Rectal smooth muscle tissue (tissue), 1 donor: ENCODE results near the gene PRSS8.
"Not testable (repeated sequence)": the region's sequence is repeated elsewhere in the genome, so short reads cannot be mapped to it uniquely, and the experiment has no call there.

ENCODE experiments used
- H3K27ac ChIP-seq: one replicate; pipeline ENCODE4 v1.7.0; 2013; ENCODE audit warnings: low read depth, low read length, inconsistent platforms
- H3K27me3 ChIP-seq: one replicate; pipeline ENCODE4 v1.7.0; 2013; ENCODE audit warnings: low read length; ENCODE audit not compliant: control insufficient read depth, insufficient read depth
- H3K36me3 ChIP-seq: one replicate; pipeline ENCODE4 v1.7.0; 2013; ENCODE audit warnings: low read length; ENCODE audit not compliant: control insufficient read depth, insufficient read depth
- H3K4me1 ChIP-seq: one replicate; pipeline ENCODE4 v1.7.0; 2013; ENCODE audit warnings: low read length; ENCODE audit not compliant: control insufficient read depth, insufficient read depth
- H3K4me3 ChIP-seq: one replicate; pipeline ENCODE4 v1.7.0; 2013; ENCODE audit warnings: low read length
- H3K9ac ChIP-seq: one replicate; pipeline ENCODE4 v1.7.0; 2013; ENCODE audit warnings: low read length

The PRSS8 gene

GRCh38 chr16:31105677-31106213 is 29.8 kb downstream of the PRSS8 start:
- H3K4me1 ChIP-seq = peaks cover 3% of the 10 kb centered on the region
- peak overlapping the region; percentile 44 for H3K4me3 ChIP-seq
- H3K9ac ChIP-seq = no peak overlapping the region
- H3K36me3 ChIP-seq = peaks cover 15% of the 10 kb centered on the region
- H3K27ac ChIP-seq = peak overlapping the region; percentile 55
- H3K27me3 ChIP-seq = no peaks in the 10 kb centered on the region

GRCh38 chr16:31100876-31101641 is 34.5 kb downstream of the PRSS8 start:
- not testable (repeated sequence) for H3K27me3 ChIP-seq, H3K9ac ChIP-seq, H3K4me3 ChIP-seq, H3K4me1 ChIP-seq, H3K27ac ChIP-seq, H3K36me3 ChIP-seq

- H3K27ac ChIP-seq = no peak overlapping the region
- H3K36me3 ChIP-seq = no peaks in the 10 kb centered on the region
- H3K4me3 ChIP-seq = no peak overlapping the region
- H3K9ac ChIP-seq = no peak overlapping the region
- no peaks in the 10 kb centered on the region for H3K4me1 ChIP-seq
- H3K27me3 ChIP-seq = no peaks in the 10 kb centered on the region
Observed at GRCh38 chr16:31099860-31100638, 35.5 kb downstream of the PRSS8 start.

- H3K9ac ChIP-seq = peak within 1 kb of the TSS; percentile 83
- no peaks in the 10 kb centered on the region for H3K27me3 ChIP-seq
- peak within 1 kb of the TSS; percentile 94 for H3K4me3 ChIP-seq
- peaks cover 6% of the 10 kb centered on the region for H3K36me3 ChIP-seq
- H3K4me1 ChIP-seq = no peaks in the 10 kb centered on the region
- peak within 1 kb of the TSS; percentile 82 for H3K27ac ChIP-seq
Observed at GRCh38 chr16:31094424-31095120, 41.0 kb downstream of the PRSS8 start, which contains the start of gene VKORC1. VKORC1 (minus strand) TSS chr16:31094797; CDS start chr16:31094729, 68 bp downstream.

- Histone ChIP-seq H3K36me3 (peaks cover 6% of the 10 kb centered on the region), H3K27ac (peak overlapping the region; percentile 82), H3K9ac (peak overlapping the region; percentile 83), H3K27me3 (no peaks in the 10 kb centered on the region), H3K4me3 (peak overlapping the region; percentile 94), H3K4me1 (no peaks in the 10 kb centered on the region)
Observed at GRCh38 chr16:31094088-31094423, 41.5 kb downstream of the PRSS8 start.

GRCh38 chr16:31093132-31093703 is 42.3 kb downstream of the PRSS8 start:
- Histone ChIP-seq H3K27ac (no peak overlapping the region), H3K27me3 (no peaks in the 10 kb centered on the region), H3K4me3 (no peak overlapping the region), H3K36me3 (peaks cover 6% of the 10 kb centered on the region), H3K9ac (no peak overlapping the region), H3K4me1 (no peaks in the 10 kb centered on the region)

- Histone ChIP-seq H3K4me1 (no peaks in the 10 kb centered on the region), H3K9ac (no peak overlapping the region), H3K27me3 (no peaks in the 10 kb centered on the region), H3K36me3 (peaks cover 6% of the 10 kb centered on the region), H3K27ac (no peak overlapping the region), H3K4me3 (no peak overlapping the region)
Observed at GRCh38 chr16:31092330-31092729, 43.2 kb downstream of the PRSS8 start.

GRCh38 chr16:31090540-31090939 is 45.0 kb downstream of the PRSS8 start:
- Histone ChIP-seq H3K9ac (no peak overlapping the region), H3K4me1 (no peaks in the 10 kb centered on the region), H3K36me3 (peaks cover 9% of the 10 kb centered on the region), H3K4me3 (no peak overlapping the region), H3K27me3 (no peaks in the 10 kb centered on the region), H3K27ac (no peak overlapping the region)

GRCh38 chr16:31089199-31089598 is 46.3 kb downstream of the PRSS8 start:
- no peak overlapping the region for H3K9ac ChIP-seq

GRCh38 chr16:31088459-31089183 is 46.9 kb downstream of the PRSS8 start, which contains the start of gene PRSS53:
PRSS53 (minus strand) TSS chr16:31088943; CDS start chr16:31088809, 134 bp downstream.
- Histone ChIP-seq H3K36me3 (peaks cover 14% of the 10 kb centered on the region), H3K4me3 (no peak within 1 kb of the TSS), H3K27me3 (no peaks in the 10 kb centered on the region), H3K9ac (no peak within 1 kb of the TSS), H3K4me1 (no peaks in the 10 kb centered on the region), H3K27ac (no peak within 1 kb of the TSS)

More at GRCh38 chr16:31089199-31089598, 46.3 kb downstream of the PRSS8 start:
- H3K4me1 ChIP-seq = no peaks in the 10 kb centered on the region
- peaks cover 9% of the 10 kb centered on the region for H3K36me3 ChIP-seq
- H3K4me3 ChIP-seq = no peak overlapping the region
- no peak overlapping the region for H3K27ac ChIP-seq
- H3K27me3 ChIP-seq = no peaks in the 10 kb centered on the region

GRCh38 chr16:31087971-31088370 is 47.6 kb downstream of the PRSS8 start:
- H3K9ac ChIP-seq = no peak overlapping the region
- peaks cover 14% of the 10 kb centered on the region for H3K36me3 ChIP-seq
- H3K4me3 ChIP-seq = no peak overlapping the region
- H3K27ac ChIP-seq = no peak overlapping the region
- H3K4me1 ChIP-seq = no peaks in the 10 kb centered on the region
- no peaks in the 10 kb centered on the region for H3K27me3 ChIP-seq
